H9 (cell line): ENCODE measurements around the gene ITGA1. TPM values are rescaled to one million over a fixed set of nuclear protein-coding genes. Genes with fewer than 3 reads are reported as not detected.

Experiments
- DNase-seq: peaks from one replicate; pipeline ENCODE4 v3.0.0-alpha.2; 2017
- H2AFZ ChIP-seq: one replicate; pipeline ENCODE4 v1.6.1; 2013; ENCODE audit warnings: mild to moderate bottlenecking, low read length, control low read depth, moderate library complexity
- H2AK5ac ChIP-seq: 2 replicates; pipeline ENCODE4 v1.6.1; 2013; ENCODE audit warnings: low read length, control low read depth, mixed read lengths; ENCODE audit not compliant: insufficient read length
- H2BK120ac ChIP-seq: one replicate; pipeline ENCODE4 v1.6.1; 2013; ENCODE audit warnings: low read depth, mild to moderate bottlenecking, low read length, control low read depth, inconsistent platforms; ENCODE audit not compliant: poor library complexity, severe bottlenecking
- H2BK12ac ChIP-seq: 2 replicates; pipeline ENCODE4 v1.6.1; 2013; ENCODE audit warnings: low read length, control low read depth, mixed read lengths, low read depth; ENCODE audit not compliant: insufficient read length
- H2BK15ac ChIP-seq: 2 replicates; pipeline ENCODE4 v1.6.1; 2013; ENCODE audit warnings: low read depth, low read length, control low read depth
- H2BK20ac ChIP-seq: one replicate; pipeline ENCODE4 v1.6.1; 2013; ENCODE audit warnings: low read depth, mild to moderate bottlenecking, low read length, control low read depth, inconsistent platforms; ENCODE audit not compliant: poor library complexity, severe bottlenecking
- H2BK5ac ChIP-seq: 2 replicates; pipeline ENCODE4 v1.6.1; 2013; ENCODE audit warnings: low read length, control low read depth, mixed read lengths; ENCODE audit not compliant: insufficient read length
- H3K14ac ChIP-seq: 2 replicates; pipeline ENCODE4 v1.6.1; 2013; ENCODE audit warnings: low read length, control low read depth; ENCODE audit not compliant: insufficient read depth
- H3K18ac ChIP-seq: 2 replicates; pipeline ENCODE4 v1.6.1; 2013; ENCODE audit warnings: low read depth, mild to moderate bottlenecking, mixed read lengths, low read length, control low read depth; ENCODE audit not compliant: insufficient read length
- H3K23ac ChIP-seq: 2 replicates; pipeline ENCODE4 v1.6.1; 2013; ENCODE audit warnings: low read length, control low read depth, mixed read lengths, low read depth; ENCODE audit not compliant: insufficient read length
- H3K23me2 ChIP-seq: 2 replicates; pipeline ENCODE4 v1.6.1; 2013; ENCODE audit warnings: low read depth, mild to moderate bottlenecking, mixed read lengths, low read length, control low read depth; ENCODE audit not compliant: insufficient read length, poor library complexity, severe bottlenecking
- H3K27ac ChIP-seq: 2 replicates; pipeline ENCODE4 v1.5.1; 2013; ENCODE audit warnings: low read length, control low read depth, mixed read lengths, low read depth; ENCODE audit not compliant: insufficient read length
- H3K27me3 ChIP-seq: 2 replicates; pipeline ENCODE4 v1.6.1; 2013; ENCODE audit warnings: low read length, control low read depth, inconsistent platforms; ENCODE audit not compliant: insufficient read depth
- H3K4ac ChIP-seq: 2 replicates; pipeline ENCODE4 v1.6.1; 2013; ENCODE audit warnings: low read depth, mild to moderate bottlenecking, control low read depth, inconsistent platforms, low read length, moderate library complexity
- H3K4me1 ChIP-seq: 2 replicates; pipeline ENCODE4 v1.6.1; 2013; ENCODE audit warnings: low read length, control low read depth, inconsistent platforms; ENCODE audit not compliant: insufficient read depth
- H3K4me2 ChIP-seq: 2 replicates; pipeline ENCODE4 v1.6.1; 2013; ENCODE audit warnings: low read length, control low read depth, mixed read lengths; ENCODE audit not compliant: insufficient read length, insufficient read depth
- H3K56ac ChIP-seq: 2 replicates; pipeline ENCODE4 v1.6.1; 2013; ENCODE audit warnings: low read depth, mild to moderate bottlenecking, mixed read lengths, low read length, control low read depth; ENCODE audit not compliant: insufficient read length
- H3K79me1 ChIP-seq: 2 replicates; pipeline ENCODE4 v1.6.1; 2013; ENCODE audit warnings: low read depth, mild to moderate bottlenecking, moderate library complexity, low read length, control low read depth, inconsistent platforms; ENCODE audit not compliant: insufficient read depth, poor library complexity, severe bottlenecking
- H3K79me2 ChIP-seq: 2 replicates; pipeline ENCODE4 v1.6.1; 2013; ENCODE audit warnings: low read length, control low read depth, inconsistent platforms; ENCODE audit not compliant: insufficient read depth
- H3K9ac ChIP-seq: 2 replicates; pipeline ENCODE4 v1.6.1; 2013; ENCODE audit warnings: low read length, control low read depth, mixed read lengths; ENCODE audit not compliant: insufficient read length; ENCODE audit errors: extremely low read depth
- H3K9me3 ChIP-seq: one replicate; pipeline ENCODE4 v1.6.1; 2013; ENCODE audit warnings: low read depth, low read length, inconsistent platforms; ENCODE audit not compliant: control insufficient read depth
- H3T11ph ChIP-seq: one replicate; pipeline ENCODE4 v1.6.1; 2013; ENCODE audit warnings: mild to moderate bottlenecking, low read length, control low read depth, inconsistent platforms
- H4K20me1 ChIP-seq: one replicate; pipeline ENCODE4 v1.6.1; 2013; ENCODE audit not compliant: control insufficient read depth, insufficient read length, insufficient read depth
- H4K5ac ChIP-seq: 2 replicates; pipeline ENCODE4 v1.6.1; 2013; ENCODE audit warnings: low read depth, mild to moderate bottlenecking, mixed read lengths, low read length, control low read depth; ENCODE audit not compliant: insufficient read length
- H4K8ac ChIP-seq: replicated peaks from 2 replicates; pipeline ENCODE4 v1.6.1; 2013; ENCODE audit warnings: low read length, control low read depth, mixed read lengths, low read depth; ENCODE audit not compliant: insufficient read length
- H4K91ac ChIP-seq: 2 replicates; pipeline ENCODE4 v1.6.1; 2013; ENCODE audit warnings: low read depth, mild to moderate bottlenecking, moderate library complexity, mixed read lengths, low read length, control low read depth; ENCODE audit not compliant: insufficient read length
- H3K27ac Mint-ChIP-seq, 3 experiments: 2 replicates in 2 of 3; 3 replicates in 1 of 3; pipeline ENCODE4 v1.8.0; 2020 to 2021; ENCODE audit warnings: mixed read lengths in 3 of 3, mild to moderate bottlenecking in 1 of 3, moderate library complexity in 1 of 3
- H3K27me3 Mint-ChIP-seq: 2 replicates; pipeline ENCODE4 v1.8.0; 2021; ENCODE audit warnings: low read depth, mild to moderate bottlenecking, moderate library complexity, mixed read lengths
- H3K36me3 Mint-ChIP-seq, 3 experiments: 2 replicates in 2 of 3; 3 replicates in 1 of 3; pipeline ENCODE4 v1.8.0; 2020 to 2021; ENCODE audit warnings: low read depth in 3 of 3, mixed read lengths in 3 of 3; ENCODE audit not compliant: insufficient read depth in 1 of 3
- H3K4me1 Mint-ChIP-seq, 2 experiments: 2 replicates each; pipeline ENCODE4 v1.8.0; 2020; ENCODE audit warnings: mixed read lengths in 2 of 2
- H3K4me3 Mint-ChIP-seq, 2 experiments: 2 replicates in 1 of 2; 3 replicates in 1 of 2; pipeline ENCODE4 v1.8.0; 2020 to 2021; ENCODE audit warnings: mild to moderate bottlenecking in 2 of 2, mixed read lengths in 2 of 2, moderate library complexity in 1 of 2
- H3K9me3 Mint-ChIP-seq, 2 experiments: 2 replicates in 1 of 2; 3 replicates in 1 of 2; pipeline ENCODE4 v1.8.0; 2020; ENCODE audit warnings: mild to moderate bottlenecking in 2 of 2, mixed read lengths in 2 of 2, moderate library complexity in 1 of 2
- WGBS: extraction: QIAGEN DNeasy Blood & Tissue Kit; methylation state at CpG from one replicate; pipeline ENCODE4 v1.1.7; 2013; ENCODE audit warnings: missing lambda C conversion rate, low lambda C conversion rate, mixed read lengths; ENCODE audit not compliant: insufficient read length; ENCODE audit errors: extremely low coverage; 5-methylcytosine and 5-hydroxymethylcytosine counted together
- total RNA-seq: library from RNA; stranded (reverse); gene quantifications from 2 replicates; pipeline ENCODE4 v1.2.1, GENCODE V29; 2021
- TF ChIP-seq, protein P1 (sequence below): fragments of 200-600 bp; sonication (generic); conservative IDR thresholded peaks from 3 replicates; pipeline ENCODE4 v1.8.0; 2021; ENCODE audit warnings: antibody characterized with exemption, mild to moderate bottlenecking

Gene ITGA1
- total RNA-seq, 1 experiment from 2014 or later: 3.9 TPM

DNA sequence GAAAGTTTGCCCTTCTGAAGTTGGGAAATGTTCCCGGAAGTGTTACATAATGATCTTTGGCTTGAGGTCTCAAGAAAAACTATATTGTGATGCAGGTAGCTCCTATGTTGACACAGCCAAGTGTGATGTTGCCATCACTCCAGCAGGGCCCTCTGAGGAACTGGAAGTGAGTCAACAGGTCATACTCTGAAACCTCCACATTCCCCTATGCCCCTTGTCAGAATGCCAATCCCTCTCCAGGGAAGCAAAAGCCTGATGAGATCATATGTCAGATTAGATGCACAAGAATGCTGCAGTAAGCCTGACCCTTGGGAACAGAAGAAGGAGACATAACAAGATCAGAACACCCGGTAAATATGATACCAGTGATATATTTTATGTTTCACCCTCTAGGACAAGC lies 134.7 kb downstream of the ITGA1 start:
- Histone ChIP-seq H2AFZ (no peak overlapping the region), H4K91ac (no peak overlapping the region), H3K79me2 (no peaks in the 10 kb centered on the region), H3K9me3 (no peaks in the 10 kb centered on the region), H2AK5ac (no peak overlapping the region), H3K23ac (no peak overlapping the region), H4K8ac (no peak overlapping the region), H4K20me1 (no peaks in the 10 kb centered on the region), H3K14ac (no peak overlapping the region), H2BK12ac (no peak overlapping the region), H3K79me1 (no peaks in the 10 kb centered on the region), H3K18ac (no peak overlapping the region), H3K23me2 (no peaks in the 10 kb centered on the region), H4K5ac (no peak overlapping the region), H3K27ac (no peak overlapping the region), H2BK15ac (no peak overlapping the region), H2BK120ac (no peak overlapping the region), H2BK20ac (no peak overlapping the region), H3T11ph (no peak overlapping the region), H3K56ac (no peak overlapping the region), H3K4me2 (no peak overlapping the region), H3K9ac (no peak overlapping the region), H3K4me1 (no peaks in the 10 kb centered on the region; the same call in 1 of the 2 replicates), H3K4ac (no peak overlapping the region), H3K27me3 (no peaks in the 10 kb centered on the region), H2BK5ac (no peak overlapping the region)
- no peaks in the 10 kb centered on the region for H3K27me3 Mint-ChIP-seq
- TF ChIP-seq, protein P1, sequence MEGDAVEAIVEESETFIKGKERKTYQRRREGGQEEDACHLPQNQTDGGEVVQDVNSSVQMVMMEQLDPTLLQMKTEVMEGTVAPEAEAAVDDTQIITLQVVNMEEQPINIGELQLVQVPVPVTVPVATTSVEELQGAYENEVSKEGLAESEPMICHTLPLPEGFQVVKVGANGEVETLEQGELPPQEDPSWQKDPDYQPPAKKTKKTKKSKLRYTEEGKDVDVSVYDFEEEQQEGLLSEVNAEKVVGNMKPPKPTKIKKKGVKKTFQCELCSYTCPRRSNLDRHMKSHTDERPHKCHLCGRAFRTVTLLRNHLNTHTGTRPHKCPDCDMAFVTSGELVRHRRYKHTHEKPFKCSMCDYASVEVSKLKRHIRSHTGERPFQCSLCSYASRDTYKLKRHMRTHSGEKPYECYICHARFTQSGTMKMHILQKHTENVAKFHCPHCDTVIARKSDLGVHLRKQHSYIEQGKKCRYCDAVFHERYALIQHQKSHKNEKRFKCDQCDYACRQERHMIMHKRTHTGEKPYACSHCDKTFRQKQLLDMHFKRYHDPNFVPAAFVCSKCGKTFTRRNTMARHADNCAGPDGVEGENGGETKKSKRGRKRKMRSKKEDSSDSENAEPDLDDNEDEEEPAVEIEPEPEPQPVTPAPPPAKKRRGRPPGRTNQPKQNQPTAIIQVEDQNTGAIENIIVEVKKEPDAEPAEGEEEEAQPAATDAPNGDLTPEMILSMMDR: no peak
- no CpG with 5 or more reads among the region's 2 CpGs for WGBS
- no peaks in the 10 kb centered on the region for H3K9me3 Mint-ChIP-seq
- peak overlapping the region in 1 of 3 experiments; percentile 52; a peak in 2 of 7 replicates for H3K27ac Mint-ChIP-seq
- H3K4me3 Mint-ChIP-seq: no peak overlapping the region
- DNase-seq: peak; percentile 50
- no peaks in the 10 kb centered on the region for H3K36me3 Mint-ChIP-seq
- H3K4me1 Mint-ChIP-seq: peaks cover 0 to 3% of the 10 kb centered on the region in 2 experiments; a peak in 1 of 4 replicates
